Small intestine (tissue), 7 donors: ENCODE data around the gene TNFRSF12A. TPM values are rescaled to one million over a fixed set of nuclear protein-coding genes. Genes with fewer than 3 reads are reported as not detected.
A peak's percentile ranks its signal among the peaks of the same experiment; 100 is the strongest.

Experiments used
- DNase-seq, 2 donors: peaks; one replicate each; pipeline versions ENCODE4 v3.0.0 to v3.0.0-alpha.2; 2013
- FAIRE-seq: peaks from 2 replicates; lab custom pipeline; 2012; peaks lifted over from hg19 to GRCh38; lab: Jason Lieb, UNC
- H3K27ac ChIP-seq, 3 donors: one replicate each; pipeline ENCODE4 v1.5.1; 2013; ENCODE audit warnings: low read length in 2 of 3, mild to moderate bottlenecking in 2 of 3, control low read depth in 1 of 3, inconsistent platforms in 1 of 3, low read depth in 1 of 3, moderate library complexity in 1 of 3
- H3K27me3 ChIP-seq, 3 donors: one replicate each; pipeline ENCODE4 v1.6.1; 2013; ENCODE audit warnings: low read length in 3 of 3, inconsistent platforms in 1 of 3; ENCODE audit not compliant: control insufficient read depth in 3 of 3, insufficient read depth in 3 of 3
- H3K36me3 ChIP-seq, 3 donors: one replicate each; pipeline ENCODE4 v1.6.1; 2013; ENCODE audit warnings: low read length in 3 of 3, inconsistent platforms in 1 of 3, low read depth in 1 of 3, mild to moderate bottlenecking in 1 of 3, moderate library complexity in 1 of 3; ENCODE audit not compliant: control insufficient read depth in 3 of 3, insufficient read depth in 2 of 3
- H3K4me1 ChIP-seq, 3 donors: one replicate each; pipeline ENCODE4 v1.6.1; 2013; ENCODE audit warnings: low read length in 2 of 3, inconsistent platforms in 1 of 3, low read depth in 1 of 3, mild to moderate bottlenecking in 1 of 3, moderate library complexity in 1 of 3; ENCODE audit not compliant: control insufficient read depth in 3 of 3, insufficient read depth in 2 of 3
- H3K4me3 ChIP-seq, 3 donors: one replicate each; pipeline ENCODE4 v1.5.1; 2013; ENCODE audit warnings: low read length in 3 of 3, control low read depth in 1 of 3, inconsistent platforms in 1 of 3, low read depth in 1 of 3, mild to moderate bottlenecking in 1 of 3, moderate library complexity in 1 of 3
- H3K9me3 ChIP-seq, 2 donors: one replicate each; pipeline ENCODE4 v1.6.1; 2013; ENCODE audit warnings: low read depth in 1 of 2, low read length in 1 of 2; ENCODE audit not compliant: control insufficient read depth in 2 of 2, insufficient read depth in 1 of 2
- WGBS, 3 donors: extraction: QIAGEN DNeasy Blood & Tissue Kit; methylation state at CpG; one replicate each; pipeline ENCODE4 v1.1.7; 2013; 5-methylcytosine and 5-hydroxymethylcytosine counted together
- polyA plus RNA-seq, 4 donors: library from polyadenylated mRNA; stranded (reverse) in 3 of 4; unstranded in 1 of 4; fragments of 200-250 nt in 3 of 4; fragments of 120-200 nt in 1 of 4; gene quantifications; one replicate each; pipeline versions ENCODE4 v1.2.1 to v1.2.3, GENCODE V29; 2013
- donor health status: healthy with polysubstance abuse.
- donor health status: control.
- donor health status: control.
- donor health status: Bipolar disorder and iron deficiency.
- donor health status: healthy.

Gene TNFRSF12A
- polyA plus RNA-seq, 4 donors, result 27.4 to 259 (median 80.2) TPM

DNA sequence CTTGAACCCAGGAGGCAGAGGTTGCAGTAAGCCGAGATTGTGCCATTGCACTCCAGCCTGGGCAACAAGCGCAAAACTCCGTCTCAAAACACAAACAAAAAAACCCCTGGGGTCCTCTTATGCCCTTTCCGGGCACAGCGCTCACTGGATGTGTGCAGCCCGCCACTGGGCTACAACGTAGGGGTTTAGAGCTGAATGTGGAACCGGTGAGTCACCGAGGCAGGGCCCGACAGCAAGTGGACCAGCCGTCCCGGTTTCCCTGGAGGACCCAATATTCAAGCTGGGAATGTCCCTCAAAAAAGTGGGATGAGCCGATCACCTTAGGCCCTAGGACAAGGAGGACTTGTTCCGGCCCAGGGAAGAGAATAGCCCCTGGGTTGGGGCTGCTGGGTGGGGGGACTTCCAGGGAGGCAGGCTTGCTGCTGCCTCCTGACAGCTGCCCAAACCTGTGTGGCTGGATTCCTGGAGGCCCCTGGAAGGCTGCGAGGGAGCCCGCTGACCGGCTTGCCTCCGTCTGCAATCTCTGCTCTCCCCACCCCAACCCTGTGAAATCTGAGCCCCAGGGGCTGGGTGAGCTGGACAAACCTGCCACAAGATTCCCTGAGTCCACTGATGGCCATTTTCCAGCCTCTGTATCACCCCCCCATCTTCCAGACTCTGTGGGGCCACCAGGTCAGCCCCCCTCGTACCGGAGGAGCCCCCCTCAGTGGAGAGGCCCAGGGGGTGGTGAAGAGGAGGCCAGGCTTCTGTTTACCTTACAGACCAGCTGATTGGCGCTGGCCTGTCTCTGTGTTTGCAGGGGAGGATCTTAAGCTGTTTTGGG, 10.4 kb upstream of the TNFRSF12A start:
- no peak for FAIRE-seq
- Histone ChIP-seq H3K27me3 (peaks cover 0 to 19% (median 6%) of the 10 kb centered on the region in 3 donors), H3K4me1 (peaks cover 5 to 65% (median 7%) of the 10 kb centered on the region in 3 donors), H3K36me3 (peaks cover 0 to 14% (median 0%) of the 10 kb centered on the region in 3 donors), H3K4me3 (peak overlapping the region in 1 of 3 donors; percentile 9), H3K27ac (peak overlapping the region in 1 of 3 donors; percentile 97), H3K9me3 (no peaks in the 10 kb centered on the region)
- DNase-seq, result peak in 1 of 2 donors; percentile 93
- WGBS, 3 donors, result 29 to 49% (median 48%) methylated on average over 21 of the region's 21 CpGs

DNA sequence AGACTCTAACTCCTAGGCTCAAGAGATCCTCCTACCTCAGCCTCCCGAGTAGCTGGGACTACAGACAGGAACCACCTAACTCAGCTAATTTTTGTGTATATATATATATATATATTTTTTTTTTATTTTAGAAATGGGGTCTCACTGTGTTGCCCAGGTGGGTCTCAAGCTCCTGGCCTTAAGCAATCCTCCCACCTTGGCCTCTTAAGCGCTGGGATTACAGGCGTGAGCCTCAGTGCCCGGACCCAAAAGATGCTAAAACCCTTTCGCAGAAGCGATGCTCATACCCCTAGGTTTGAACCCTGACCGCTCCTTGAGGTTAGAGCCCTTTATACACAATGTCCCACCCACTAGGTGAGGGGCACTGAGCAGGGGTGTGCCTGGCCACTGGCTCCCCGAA, 9.7 kb upstream of the TNFRSF12A start:
- Histone ChIP-seq H3K36me3 (peaks cover 0 to 18% (median 0%) of the 10 kb centered on the region in 3 donors), H3K27me3 (peaks cover 0 to 19% (median 6%) of the 10 kb centered on the region in 3 donors), H3K27ac (peak overlapping the region in 1 of 3 donors; percentile 97), H3K9me3 (no peaks in the 10 kb centered on the region), H3K4me1 (peaks cover 5 to 65% (median 7%) of the 10 kb centered on the region in 3 donors), H3K4me3 (no peak overlapping the region)
- WGBS, 3 donors, result 84 to 97% (median 90%) methylated on average over 8 of the region's 8 CpGs
- DNase-seq, result no peak
- no peak for FAIRE-seq

DNA sequence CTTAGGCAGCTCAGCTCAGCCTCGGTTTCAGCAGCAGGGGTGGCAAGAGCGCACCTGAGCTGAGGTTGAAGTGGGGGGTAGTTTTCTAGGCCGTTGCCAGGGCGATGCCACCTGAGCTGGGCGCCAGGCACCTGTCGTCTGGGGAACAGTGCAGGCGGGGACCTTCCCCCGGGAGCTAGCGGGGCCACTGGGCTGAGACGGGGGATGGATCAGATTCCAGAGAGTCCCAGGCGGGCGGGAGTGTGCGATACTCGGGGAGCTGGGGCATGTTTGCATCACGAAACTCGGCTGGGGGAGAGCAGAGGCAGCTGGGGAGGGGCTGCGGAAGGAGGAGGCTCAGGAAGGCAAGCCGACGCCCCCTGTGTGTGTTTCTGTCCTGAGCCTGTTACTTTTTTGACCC, 7.9 kb upstream of the TNFRSF12A start:
- Histone ChIP-seq H3K4me1 (peaks cover 5 to 65% (median 7%) of the 10 kb centered on the region in 3 donors), H3K4me3 (peak overlapping the region in 1 of 3 donors; percentile 28), H3K36me3 (peaks cover 0 to 10% (median 0%) of the 10 kb centered on the region in 3 donors), H3K27me3 (peaks cover 0 to 19% (median 6%) of the 10 kb centered on the region in 3 donors), H3K27ac (peak overlapping the region in 1 of 3 donors; percentile 69), H3K9me3 (no peaks in the 10 kb centered on the region)
- FAIRE-seq (no peak), DNase-seq (peak in 1 of 2 donors; percentile 61)
- WGBS, 3 donors, result 11 to 22% (median 13%) methylated on average over 17 to 19 of the region's 19 CpGs

DNA sequence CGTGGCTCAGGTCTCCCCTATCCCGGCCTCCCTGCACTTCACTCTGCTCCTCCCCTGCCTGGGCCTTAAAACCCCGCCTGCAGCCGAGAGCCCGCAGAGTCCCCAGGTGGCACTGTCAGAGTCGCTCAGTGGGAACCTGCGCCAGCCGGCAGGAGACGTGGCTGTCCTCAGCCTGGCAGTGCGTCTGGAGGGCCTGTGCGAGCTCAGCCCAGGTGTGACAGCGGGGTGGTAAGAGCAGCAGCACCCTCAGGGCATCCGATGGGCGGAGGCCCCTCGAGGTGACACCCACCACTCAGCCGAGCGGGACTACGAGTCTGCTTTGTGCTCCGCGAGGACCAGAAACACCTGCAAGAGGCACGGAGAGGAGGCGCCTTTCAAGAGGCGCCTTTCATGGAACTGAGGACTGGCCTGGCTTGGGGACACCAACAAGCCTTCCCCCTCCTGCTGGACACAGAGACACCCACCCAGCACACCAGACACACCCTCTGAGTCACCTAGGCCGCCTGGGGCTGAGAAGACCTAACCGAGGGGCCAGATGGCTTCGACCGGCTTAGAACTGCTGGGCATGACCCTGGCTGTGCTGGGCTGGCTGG, 7.2 kb upstream of the TNFRSF12A start, which contains the start of gene CLDN9:
CLDN9 (plus strand) TSS at position 96 of the 593 bp plus-strand sequence; CDS start at position 536, 440 bp downstream.
- DNase-seq (peak; percentile 77), FAIRE-seq (no peak)
- WGBS, 3 donors, result 17 to 33% (median 32%) methylated on average over 22 to 27 of the region's 27 CpGs
- peak within 1 kb of the TSS in 1 of 3 donors; percentile 69 for H3K27ac ChIP-seq
- no peaks in the 10 kb centered on the region for H3K9me3 ChIP-seq
- H3K27me3 ChIP-seq, result peaks cover 0 to 21% (median 6%) of the 10 kb centered on the region in 3 donors
- peak within 1 kb of the TSS in 1 of 3 donors; percentile 28 for H3K4me3 ChIP-seq
- H3K4me1 ChIP-seq, result peaks cover 5 to 67% (median 6%) of the 10 kb centered on the region in 3 donors
- H3K36me3 ChIP-seq, result peaks cover 0 to 10% (median 0%) of the 10 kb centered on the region in 3 donors

DNA sequence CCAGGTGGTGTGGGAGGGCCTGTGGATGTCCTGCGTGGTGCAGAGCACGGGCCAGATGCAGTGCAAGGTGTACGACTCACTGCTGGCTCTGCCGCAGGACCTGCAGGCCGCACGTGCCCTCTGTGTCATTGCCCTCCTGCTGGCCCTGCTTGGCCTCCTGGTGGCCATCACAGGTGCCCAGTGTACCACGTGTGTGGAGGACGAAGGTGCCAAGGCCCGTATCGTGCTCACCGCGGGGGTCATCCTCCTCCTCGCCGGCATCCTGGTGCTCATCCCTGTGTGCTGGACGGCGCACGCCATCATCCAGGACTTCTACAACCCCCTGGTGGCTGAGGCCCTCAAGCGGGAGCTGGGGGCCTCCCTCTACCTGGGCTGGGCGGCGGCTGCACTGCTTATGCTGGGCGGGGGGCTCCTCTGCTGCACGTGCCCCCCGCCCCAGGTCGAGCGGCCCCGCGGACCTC, 6.6 kb upstream of the TNFRSF12A start:
- Histone ChIP-seq H3K4me3 (no peak overlapping the region), H3K36me3 (peaks cover 0 to 10% (median 0%) of the 10 kb centered on the region in 3 donors), H3K27ac (peak overlapping the region in 1 of 3 donors; percentile 69), H3K4me1 (peaks cover 0 to 67% (median under 1%) of the 10 kb centered on the region in 3 donors), H3K9me3 (no peaks in the 10 kb centered on the region), H3K27me3 (peaks cover 0 to 27% (median 6%) of the 10 kb centered on the region in 3 donors)
- FAIRE-seq, result no peak
- 66 to 78% (median 74%) methylated on average over 20 to 27 of the region's 27 CpGs for WGBS, 3 donors
- no peak for DNase-seq

DNA sequence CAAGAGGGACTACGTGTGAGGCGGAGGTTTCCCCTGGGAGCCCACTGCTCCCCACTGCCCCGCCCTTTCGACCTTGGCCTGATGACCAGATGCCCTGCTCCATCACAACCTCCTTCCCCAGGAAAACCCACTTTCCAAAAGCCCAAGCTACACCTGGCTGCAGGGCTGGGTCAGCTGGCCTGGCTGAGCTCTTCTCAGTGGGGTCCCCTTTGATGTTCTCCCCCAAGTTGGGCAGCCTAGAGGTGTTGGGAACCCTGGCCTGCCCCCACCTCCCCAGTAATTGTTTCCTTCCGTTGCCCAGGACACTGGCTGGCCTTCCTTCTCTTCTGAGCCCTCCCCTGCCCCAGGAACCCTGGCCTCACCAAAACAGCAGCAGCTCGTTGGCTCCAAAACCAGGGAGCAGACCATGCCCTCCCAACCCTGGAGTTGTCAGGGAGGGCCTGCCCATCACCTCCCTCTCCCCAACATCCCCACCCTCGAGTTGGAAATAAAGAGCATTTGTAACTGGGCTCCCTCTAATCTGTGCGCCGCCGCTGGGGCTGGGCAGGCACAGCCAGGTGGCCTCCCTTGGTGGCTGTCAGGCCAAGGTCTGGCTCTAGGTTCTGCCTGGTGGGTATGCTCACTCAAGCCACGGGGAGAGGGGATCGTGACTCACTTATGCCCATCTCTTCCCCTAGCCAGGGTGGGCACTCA, 6.0 kb upstream of the TNFRSF12A start:
- DNase-seq (no peak), FAIRE-seq (no peak)
- no peak overlapping the region for H3K27ac ChIP-seq
- H3K36me3 ChIP-seq, result peaks cover 0 to 10% (median 0%) of the 10 kb centered on the region in 3 donors
- no peak overlapping the region for H3K4me3 ChIP-seq
- peaks cover 0 to 29% (median 6%) of the 10 kb centered on the region in 3 donors for H3K27me3 ChIP-seq
- peaks cover 0 to 64% (median 0%) of the 10 kb centered on the region in 3 donors for H3K4me1 ChIP-seq
- 30 to 54% (median 50%) methylated on average over 12 of the region's 12 CpGs for WGBS, 3 donors
- no peaks in the 10 kb centered on the region for H3K9me3 ChIP-seq

DNA sequence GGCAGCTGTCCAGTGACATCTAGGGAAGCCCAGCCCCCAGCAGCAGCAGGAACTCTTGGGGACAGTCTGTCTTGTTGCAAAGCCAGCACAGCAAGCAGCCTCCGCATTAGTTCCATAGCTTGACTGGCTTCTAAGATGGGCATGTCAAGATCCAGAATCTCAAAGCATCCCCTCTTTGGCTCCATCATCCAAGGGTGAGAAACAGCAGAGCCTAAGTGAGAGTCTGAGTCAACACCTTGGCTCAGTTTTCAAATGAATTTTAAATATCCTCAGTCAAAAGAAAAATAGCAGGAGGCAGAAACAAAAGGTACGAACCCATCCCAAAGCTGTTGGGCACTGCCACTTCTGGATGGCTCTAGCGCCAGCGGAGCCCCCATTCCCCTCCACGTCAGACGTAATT, 5.2 kb upstream of the TNFRSF12A start:
- DNase-seq (no peak), FAIRE-seq (no peak)
- WGBS, 3 donors, result 89 to 94% (median 92%) methylated on average over 6 of the region's 6 CpGs
- Histone ChIP-seq H3K9me3 (no peaks in the 10 kb centered on the region), H3K27me3 (peaks cover 0 to 26% (median 6%) of the 10 kb centered on the region in 3 donors), H3K4me3 (no peak overlapping the region), H3K27ac (no peak overlapping the region), H3K4me1 (peaks cover 0 to 60% (median 0%) of the 10 kb centered on the region in 3 donors), H3K36me3 (peaks cover 0 to 10% (median 0%) of the 10 kb centered on the region in 3 donors)
